K562 (cell line): Measurements from ENCODE around the gene CLEC3B. TPM values are rescaled to one million over a fixed set of nuclear protein-coding genes. Genes with fewer than 3 reads are reported as not detected.

Experiments
- BRD4 ChIP-seq: fragments of 200-600 bp; sonication (generic); IDR thresholded peaks from 2 replicates; pipeline ENCODE4 v1.6.1; 2017; ENCODE audit warnings: inconsistent platforms
- EGR1 ChIP-seq: fragments of 450-650 bp; conservative IDR thresholded peaks from 2 replicates; pipeline ENCODE4 v1.6.1; 2017; ENCODE audit warnings: mild to moderate bottlenecking
- EP400 ChIP-seq: fragments of 450-650 bp; IDR thresholded peaks from 2 replicates; pipeline ENCODE4 v1.6.1; 2017; ENCODE audit warnings: antibody characterized with exemption, mild to moderate bottlenecking, moderate library complexity
- FOXK2 ChIP-seq, 2 experiments: fragments of 450-650 bp; IDR thresholded peaks in 1 of 2; conservative IDR thresholded peaks in 1 of 2; 2 replicates each; pipeline ENCODE4 v1.6.1; 2016; ENCODE audit warnings: low read depth in 2 of 2, mild to moderate bottlenecking in 1 of 2
- HDAC2 ChIP-seq: fragments of 450-650 bp; IDR thresholded peaks from 2 replicates; pipeline ENCODE4 v1.6.1; 2016; ENCODE audit warnings: mild to moderate bottlenecking
- HDGF ChIP-seq: fragments of 450-650 bp; IDR thresholded peaks from 2 replicates; pipeline ENCODE4 v1.6.1; 2016
- KDM5B ChIP-seq: fragments of 200-600 bp; sonication (generic); IDR thresholded peaks from 2 replicates; pipeline ENCODE4 v1.6.1; 2012; ENCODE audit warnings: low read depth, mild to moderate bottlenecking, moderate library complexity, low read length, control low read depth, inconsistent platforms; ENCODE audit not compliant: insufficient replicate concordance
- KHSRP ChIP-seq: fragments of 450-650 bp; IDR thresholded peaks from 2 replicates; pipeline ENCODE4 v1.6.1; 2017
- NCOR1 ChIP-seq: fragments of 450-650 bp; IDR thresholded peaks from 2 replicates; pipeline ENCODE4 v1.6.1; 2016; ENCODE audit warnings: mild to moderate bottlenecking, moderate library complexity
- NFE2 ChIP-seq: IDR thresholded peaks from 2 replicates; pipeline ENCODE4 v1.6.1; 2014; ENCODE audit warnings: antibody characterized with exemption, low read depth
- PHF21A ChIP-seq: fragments of 450-650 bp; IDR thresholded peaks from 2 replicates; pipeline ENCODE4 v1.6.1; 2017; ENCODE audit warnings: low read depth, borderline replicate concordance
- PHF8 ChIP-seq: fragments of 200-600 bp; sonication (generic); IDR thresholded peaks from 2 replicates; pipeline ENCODE4 v1.6.1; 2012; ENCODE audit warnings: mixed run types, mild to moderate bottlenecking, inconsistent platforms, low read length, moderate library complexity, borderline replicate concordance
- PHTF2 ChIP-seq: fragments of 250-450 bp; sonication (Bioruptor Pico); IDR thresholded peaks from 2 replicates; pipeline ENCODE4 v1.5.0; 2021; ENCODE audit warnings: mild to moderate bottlenecking
- PPARD ChIP-seq: fragments of 250-450 bp; sonication (Bioruptor Pico); IDR thresholded peaks from 2 replicates; pipeline ENCODE4 v1.8.0; 2022; ENCODE audit warnings: inconsistent platforms, mild to moderate bottlenecking, moderate library complexity
- PYGO2 ChIP-seq: fragments of 450-650 bp; IDR thresholded peaks from 2 replicates; pipeline ENCODE4 v1.6.1; 2016; ENCODE audit warnings: mild to moderate bottlenecking, missing genetic modification characterization, moderate library complexity, missing compliant biosample characterization
- RBFOX2 ChIP-seq: fragments of 200-400 bp; formaldehyde crosslinking; IDR thresholded peaks from 2 replicates; pipeline ENCODE4 v1.6.1; 2017; ENCODE audit warnings: low read depth, mild to moderate bottlenecking, low read length, moderate library complexity
- SETDB1 ChIP-seq: IDR thresholded peaks from one replicate; pipeline ENCODE4 v1.6.1; 2012; ENCODE audit warnings: low read length, control low read depth, inconsistent platforms
- SP2 ChIP-seq: IDR thresholded peaks from 2 replicates; pipeline ENCODE4 v1.6.1; 2011; ENCODE audit warnings: mild to moderate bottlenecking, low read depth, low read length, moderate library complexity; ENCODE audit not compliant: poor library complexity, severe bottlenecking; ENCODE audit errors: extremely low read depth
- TCF7L2 ChIP-seq: fragments of 150-350 bp; IDR thresholded peaks from 2 replicates; pipeline ENCODE4 v1.6.1; 2016; ENCODE audit warnings: low read depth, mild to moderate bottlenecking, low read length, moderate library complexity
- ZBTB1 ChIP-seq: sonication (generic); formaldehyde crosslinking; IDR thresholded peaks from 2 replicates; pipeline ENCODE4 v1.8.1; 2023; ENCODE audit warnings: missing genetic modification reagents, low read depth, mild to moderate bottlenecking, borderline replicate concordance
- ZFX ChIP-seq: sonication (generic); formaldehyde crosslinking; IDR thresholded peaks from 2 replicates; pipeline ENCODE4 v1.8.0; 2022; ENCODE audit warnings: mild to moderate bottlenecking, missing genetic modification reagents, moderate library complexity
- ZKSCAN3 ChIP-seq: fragments of 250-450 bp; sonication (Bioruptor Pico); IDR thresholded peaks from 2 replicates; pipeline ENCODE4 v1.4.0; 2020
- ZNF3 ChIP-seq: fragments of 250-450 bp; sonication (Bioruptor Pico); IDR thresholded peaks from 2 replicates; pipeline ENCODE4 v1.5.0; 2021; ENCODE audit warnings: mild to moderate bottlenecking, moderate library complexity
- ZNF764 ChIP-seq: fragments of 250-450 bp; sonication (Bioruptor Pico); IDR thresholded peaks from 2 replicates; pipeline ENCODE4 v1.4.0; 2020; ENCODE audit warnings: low read depth, mild to moderate bottlenecking, moderate library complexity
- polyA plus RNA-seq, 8 experiments: library from polyadenylated mRNA; depleted of rRNA in 4 of 8; stranded (reverse) in 5 of 8; unstranded in 3 of 8; fragments of >200 nt; fragmentation: Nextera tagmentation in 2 of 8; fragmentation: Illumina TruSeq in 1 of 8; extraction: Ambion mirVana in 2 of 8; extraction: Trizol in 1 of 8; gene quantifications; 2 replicates each; pipeline versions ENCODE4 v1.2.1 to v1.2.3, GENCODE V29; 2011 to 2014; ENCODE audit warnings: inconsistent platforms in 1 of 8, missing spikeins in 1 of 8
- total RNA-seq, 7 experiments: library from RNA; depleted of rRNA in 6 of 7; stranded (reverse); fragments of >200 nt in 6 of 7; fragmentation: Illumina TruSeq in 2 of 7; extraction: Trizol in 2 of 7; gene quantifications; 2 replicates each; pipeline versions ENCODE4 v1.2.1 to v1.2.3, GENCODE V29; 2011 to 2021; ENCODE audit warnings: low replicate concordance in 1 of 7
- TF ChIP-seq, protein P1 (sequence below), 2 experiments: IDR thresholded peaks in 1 of 2; conservative IDR thresholded peaks in 1 of 2; 2 replicates each; pipeline ENCODE4 v1.6.1; 2016; ENCODE audit warnings: low read depth in 2 of 2, mild to moderate bottlenecking in 1 of 2, missing compliant biosample characterization in 1 of 2, missing genetic modification characterization in 1 of 2, moderate library complexity in 1 of 2
- TF ChIP-seq, protein P2 (sequence below): fragments of 250-450 bp; sonication (Bioruptor Pico); IDR thresholded peaks from 2 replicates; pipeline ENCODE4 v1.8.0; 2022; ENCODE audit warnings: inconsistent platforms, mild to moderate bottlenecking, moderate library complexity, borderline replicate concordance

Gene CLEC3B
- total and polyA plus RNA-seq, 9 of the 15 experiments (the other 6 are each of a cell fraction or from before 2014, with no cell fraction given), result not detected

DNA sequence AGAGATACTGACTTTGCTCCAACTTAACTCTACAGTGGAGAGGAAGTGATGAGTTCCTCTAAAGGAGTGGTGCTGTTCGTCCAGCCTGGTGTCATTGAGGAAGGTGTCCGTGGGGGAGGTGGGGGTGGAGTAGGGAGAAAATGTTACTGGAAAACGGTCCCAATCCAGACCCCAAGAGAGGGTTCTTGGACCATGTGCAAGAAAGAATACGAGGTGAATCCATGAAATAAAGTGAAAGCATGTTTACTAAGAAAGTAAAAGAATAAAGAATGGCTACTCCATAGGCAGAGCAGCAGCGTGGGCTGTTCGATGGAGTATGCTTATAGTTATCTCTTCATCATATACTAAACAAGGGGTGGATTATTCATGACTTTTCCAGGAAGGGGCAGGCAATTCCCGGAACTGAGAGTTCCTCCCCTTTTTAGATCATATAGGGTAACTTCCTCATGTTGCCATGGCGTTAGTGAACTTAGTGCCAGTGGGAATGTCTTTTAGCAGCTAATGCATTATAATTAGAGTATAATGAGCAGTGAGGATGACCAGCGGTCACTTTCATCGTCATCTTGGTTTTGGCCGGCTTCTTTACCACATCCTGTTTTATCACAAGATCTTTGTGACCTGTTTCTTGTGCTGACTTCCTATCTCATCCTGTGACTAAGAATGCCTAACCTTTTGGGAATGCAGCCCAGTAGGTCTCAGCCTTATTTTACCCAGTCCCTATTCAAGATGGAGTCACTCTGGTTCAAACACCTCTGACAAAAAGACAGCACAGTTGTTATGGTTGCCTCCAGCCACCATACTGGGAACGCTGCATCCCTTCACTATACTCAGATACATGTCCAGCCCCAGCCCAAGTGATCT is 38.6 kb downstream of the CLEC3B start (continued):
- TF ChIP-seq, protein P1, sequence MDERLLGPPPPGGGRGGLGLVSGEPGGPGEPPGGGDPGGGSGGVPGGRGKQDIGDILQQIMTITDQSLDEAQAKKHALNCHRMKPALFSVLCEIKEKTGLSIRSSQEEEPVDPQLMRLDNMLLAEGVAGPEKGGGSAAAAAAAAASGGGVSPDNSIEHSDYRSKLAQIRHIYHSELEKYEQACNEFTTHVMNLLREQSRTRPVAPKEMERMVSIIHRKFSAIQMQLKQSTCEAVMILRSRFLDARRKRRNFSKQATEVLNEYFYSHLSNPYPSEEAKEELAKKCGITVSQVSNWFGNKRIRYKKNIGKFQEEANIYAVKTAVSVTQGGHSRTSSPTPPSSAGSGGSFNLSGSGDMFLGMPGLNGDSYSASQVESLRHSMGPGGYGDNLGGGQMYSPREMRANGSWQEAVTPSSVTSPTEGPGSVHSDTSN (CRISPR knock-in tag; IDR thresholded peaks at IDR 0.05; ENCODE audit: low read depth), result no peak
- TF ChIP-seq, protein P1 (tag; conservative IDR thresholded peaks at IDR 0.05; ENCODE audit: low read depth), result peak; percentile 98
- TF ChIP-seq PPARD (peak; percentile 100), KDM5B (peak; percentile 51), RBFOX2 (peak; percentile 65), HDGF (no peak), TCF7L2 (no peak), PHTF2 (CRISPR knock-in tag) (peak; percentile 100), ZBTB1 (CRISPR knock-in tag) (no peak), PHF21A (no peak), SP2 (no peak), NFE2 (no peak; the same call in 1 of the 2 replicates), BRD4 (peak; percentile 100), PHF8 (peak; percentile 40; the same call in 1 of the 2 replicates), ZFX (no peak), ZNF3 (CRISPR knock-in tag) (peak; percentile 99), FOXK2 (conservative IDR thresholded peaks at IDR 0.05 in 1 of 2, IDR thresholded peaks at IDR 0.05 in 1 of 2; ENCODE audit: low read depth in 2 of 2) (peak; percentile 90 to 96), SETDB1 (no peak), ZKSCAN3 (CRISPR knock-in tag) (peak; percentile 99), EGR1 (no peak), PYGO2 (tag) (peak; percentile 100), NCOR1 (no peak), KHSRP (no peak; the same call in 1 of the 2 replicates), EP400 (no peak), ZNF764 (peak; percentile 97), HDAC2 (peak; percentile 98)
- TF ChIP-seq, protein P2, sequence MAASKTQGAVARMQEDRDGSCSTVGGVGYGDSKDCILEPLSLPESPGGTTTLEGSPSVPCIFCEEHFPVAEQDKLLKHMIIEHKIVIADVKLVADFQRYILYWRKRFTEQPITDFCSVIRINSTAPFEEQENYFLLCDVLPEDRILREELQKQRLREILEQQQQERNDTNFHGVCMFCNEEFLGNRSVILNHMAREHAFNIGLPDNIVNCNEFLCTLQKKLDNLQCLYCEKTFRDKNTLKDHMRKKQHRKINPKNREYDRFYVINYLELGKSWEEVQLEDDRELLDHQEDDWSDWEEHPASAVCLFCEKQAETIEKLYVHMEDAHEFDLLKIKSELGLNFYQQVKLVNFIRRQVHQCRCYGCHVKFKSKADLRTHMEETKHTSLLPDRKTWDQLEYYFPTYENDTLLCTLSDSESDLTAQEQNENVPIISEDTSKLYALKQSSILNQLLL (CRISPR knock-in tag), result peak; percentile 71; the same call in 1 of the 2 replicates
